Stimulated activated CD8-positive, alpha-beta memory T cell treated with anti-CD3 and anti-CD28 coated beads, Interleukin-7, amount 100 ng/mL, for 24 hours (primary cell): ENCODE measurements around the gene EFEMP1.

ENCODE experiments used
- DNase-seq: peaks from one replicate; pipeline ENCODE4 v3.0.0-alpha.2; 2020; ENCODE audit warnings: low read depth

Gene EFEMP1

DNA sequence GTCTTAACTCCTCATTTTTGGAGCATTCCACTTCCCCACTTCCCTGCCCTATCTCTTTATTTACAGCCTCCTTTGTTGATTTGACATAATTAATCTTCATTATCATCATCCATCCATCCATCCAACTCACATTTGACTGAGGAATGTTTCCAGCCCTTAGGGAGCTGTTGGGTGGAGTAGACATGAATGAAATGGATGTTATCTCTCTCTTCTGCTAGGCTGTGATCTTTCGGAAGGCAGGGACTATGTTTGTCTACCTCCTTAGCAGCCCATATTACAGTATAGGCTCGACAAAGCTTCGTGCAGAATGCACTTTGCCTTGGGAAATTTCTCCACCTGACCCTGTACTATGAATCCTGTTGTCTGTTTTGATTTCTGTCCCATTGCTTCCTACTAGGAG lies 7.7 kb upstream of the EFEMP1 start:
- no peak for DNase-seq

DNA sequence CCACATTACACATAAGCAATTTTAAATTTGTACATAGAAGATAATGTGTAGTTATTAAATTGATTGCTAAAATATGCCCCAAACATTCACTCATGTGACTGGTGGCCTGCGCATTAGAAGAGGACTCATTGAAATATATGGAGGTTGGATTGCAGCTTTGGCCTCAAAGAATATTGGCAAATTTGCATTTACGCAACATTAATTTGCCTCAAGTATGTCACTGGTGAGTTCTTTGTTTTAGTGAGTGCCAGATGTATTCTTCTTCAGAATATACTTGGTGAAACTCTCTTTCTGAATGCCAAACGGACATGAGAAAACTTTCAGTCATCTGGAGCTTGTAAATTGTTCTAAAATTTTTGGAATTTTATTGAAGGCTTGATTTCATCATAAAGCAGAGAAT lies 5.9 kb upstream of the EFEMP1 start:
- DNase-seq: no peak

DNA sequence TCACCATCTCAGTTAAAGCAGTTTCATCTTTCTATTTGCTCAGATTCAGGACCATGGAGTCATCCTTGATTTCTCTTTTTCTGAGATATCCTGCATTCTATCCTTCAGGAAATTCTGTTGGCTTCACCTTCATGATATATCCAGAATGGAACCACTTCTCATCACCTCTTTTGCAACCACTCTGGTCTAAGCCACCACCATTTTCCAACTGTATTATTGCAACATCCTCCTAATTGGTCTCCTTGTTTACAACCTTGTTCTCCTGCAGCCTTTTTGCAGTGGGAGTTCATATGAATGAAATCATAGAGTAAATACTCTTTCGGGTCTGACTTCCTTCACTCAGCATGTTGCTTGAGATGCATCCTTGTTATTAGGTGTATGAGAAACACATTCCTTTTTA lies 3.4 kb upstream of the EFEMP1 start:
- no peak for DNase-seq

DNA sequence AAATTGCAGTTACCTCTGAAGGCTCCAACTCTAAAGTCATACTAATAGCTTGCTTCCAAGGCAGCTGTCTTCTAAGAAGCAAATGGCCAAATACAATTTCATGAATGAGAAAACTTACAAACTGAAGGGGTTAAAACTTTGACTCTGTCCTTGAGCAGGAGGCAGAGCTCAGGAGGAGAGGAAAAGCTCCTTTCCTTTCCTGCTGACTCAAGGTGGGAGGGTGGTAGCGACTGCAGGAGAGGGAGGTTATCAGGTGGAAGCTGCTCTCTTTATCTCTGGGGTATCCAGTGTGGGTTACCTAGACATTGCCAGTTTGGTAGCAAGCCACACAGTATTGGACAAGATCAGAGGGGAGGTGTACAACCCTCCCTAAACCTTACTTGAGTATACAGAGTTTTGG lies 2.7 kb upstream of the EFEMP1 start:
- no peak for DNase-seq

DNA sequence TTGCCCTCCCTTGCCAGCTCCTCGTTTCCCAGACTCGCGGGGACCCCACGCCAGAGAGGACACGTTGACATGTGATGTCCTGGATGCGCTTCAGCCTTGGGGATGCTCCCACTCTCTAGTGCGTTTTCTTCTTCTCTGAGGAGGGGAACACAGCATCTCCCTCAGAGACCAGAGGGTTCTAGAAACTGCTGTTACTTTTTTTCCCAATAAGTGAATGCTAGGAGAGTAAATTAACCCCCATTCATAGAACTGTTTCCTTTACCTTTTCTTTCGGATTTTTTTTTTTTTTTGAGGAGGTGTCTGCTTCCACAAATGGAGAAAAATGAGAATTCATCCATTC lies 370 bp upstream of the EFEMP1 start:
- no peak for DNase-seq

DNA sequence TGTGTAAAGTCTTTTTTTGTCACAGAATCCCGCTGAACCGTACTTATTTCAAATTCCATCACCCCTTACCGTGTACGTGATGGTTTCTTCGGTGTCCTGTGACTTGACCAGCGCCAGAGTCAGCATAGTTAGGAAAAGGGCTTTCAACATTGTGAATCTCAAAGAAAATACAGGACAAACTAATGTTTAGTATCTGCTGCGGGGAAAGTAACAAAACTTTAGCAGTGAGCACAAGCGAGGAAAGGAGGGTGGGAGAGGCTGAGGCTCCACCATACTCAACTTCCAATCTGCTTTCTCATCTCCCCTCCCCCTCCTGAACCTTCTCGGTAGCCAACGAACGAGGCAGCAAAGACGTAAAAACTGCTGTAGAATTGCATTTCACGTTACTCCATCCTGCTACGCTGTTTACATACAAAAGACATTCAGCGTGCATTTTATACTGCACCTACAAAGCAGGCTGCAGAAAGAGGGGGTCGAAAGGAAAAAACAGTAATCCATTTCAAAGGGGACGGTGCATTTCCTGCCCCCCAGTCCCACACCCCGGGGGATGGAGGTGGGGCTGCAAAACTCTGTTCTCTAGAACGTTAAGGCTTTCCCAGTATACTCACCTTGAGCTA lies 1.2 kb downstream of the EFEMP1 start:
- no peak for DNase-seq

DNA sequence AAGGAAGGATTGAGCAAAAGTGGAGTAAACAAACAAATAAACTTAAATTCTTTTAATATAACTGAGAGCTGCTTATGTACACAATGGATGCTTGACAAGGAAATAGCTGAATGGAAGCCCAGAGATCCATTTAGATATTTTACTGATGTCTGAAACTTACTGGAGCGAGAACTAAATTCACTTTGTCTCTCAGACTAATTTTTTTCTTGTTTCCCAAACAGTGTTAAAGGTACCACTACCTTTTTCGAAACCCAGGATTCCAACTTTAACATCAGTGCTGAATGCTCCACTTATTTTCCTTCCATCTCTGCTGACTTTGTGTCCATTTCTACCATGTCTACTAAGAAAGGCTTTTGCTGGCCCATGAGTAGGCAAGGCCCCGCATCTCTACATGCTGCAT lies 4.0 kb downstream of the EFEMP1 start:
- DNase-seq: no peak

DNA sequence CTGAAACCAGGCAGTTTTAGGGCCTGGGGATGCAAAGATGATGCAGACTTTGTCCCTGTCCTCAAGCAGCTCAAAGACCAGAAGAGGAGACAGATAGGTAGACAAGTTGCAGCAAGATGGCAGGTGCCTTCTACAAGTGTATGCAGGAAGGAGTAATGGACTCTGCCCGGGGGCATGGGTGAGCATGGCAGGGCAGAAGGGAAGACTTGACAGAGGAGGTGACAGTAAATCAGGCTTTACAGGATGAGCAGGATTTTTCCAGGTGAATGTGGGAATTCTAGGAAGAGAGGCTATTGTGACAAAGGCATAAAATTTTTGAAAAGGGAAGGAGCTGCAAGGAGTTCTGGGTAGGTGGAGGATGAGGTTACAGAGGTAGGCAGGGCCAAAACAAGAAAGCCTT lies 4.7 kb downstream of the EFEMP1 start:
- DNase-seq: no peak

DNA sequence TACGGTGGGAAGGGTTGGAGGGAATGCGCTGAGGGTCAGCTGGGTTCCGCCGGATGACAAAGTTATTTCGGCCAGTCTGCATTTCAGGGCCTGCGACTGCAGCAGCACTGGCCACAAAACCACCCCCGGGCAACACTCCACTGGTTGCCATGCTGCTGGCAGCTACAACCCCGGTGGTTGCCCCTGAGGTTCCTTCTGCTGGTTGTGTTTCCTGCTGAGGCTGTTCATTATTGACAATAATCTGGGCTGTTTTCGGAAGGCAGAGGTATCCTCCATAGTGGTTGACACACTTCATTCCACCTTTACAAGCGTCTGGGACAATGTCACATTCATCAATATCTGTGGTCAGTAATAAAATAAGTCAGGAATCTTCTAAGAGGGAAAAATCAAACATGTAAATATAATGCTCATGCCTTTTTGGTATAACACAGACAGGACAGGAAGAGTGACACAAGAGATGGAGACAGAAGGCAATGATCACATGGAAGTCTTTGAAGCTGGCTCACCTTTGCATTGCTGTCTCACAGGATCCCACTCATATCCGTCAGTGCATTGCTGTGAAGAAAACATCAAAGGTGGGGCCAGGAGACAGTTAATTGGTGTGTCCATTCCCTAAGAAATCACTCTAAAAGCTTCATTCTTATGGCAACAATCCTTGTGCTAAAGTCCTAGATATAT lies 5.7 kb downstream of the EFEMP1 start:
- DNase-seq: no peak

DNA sequence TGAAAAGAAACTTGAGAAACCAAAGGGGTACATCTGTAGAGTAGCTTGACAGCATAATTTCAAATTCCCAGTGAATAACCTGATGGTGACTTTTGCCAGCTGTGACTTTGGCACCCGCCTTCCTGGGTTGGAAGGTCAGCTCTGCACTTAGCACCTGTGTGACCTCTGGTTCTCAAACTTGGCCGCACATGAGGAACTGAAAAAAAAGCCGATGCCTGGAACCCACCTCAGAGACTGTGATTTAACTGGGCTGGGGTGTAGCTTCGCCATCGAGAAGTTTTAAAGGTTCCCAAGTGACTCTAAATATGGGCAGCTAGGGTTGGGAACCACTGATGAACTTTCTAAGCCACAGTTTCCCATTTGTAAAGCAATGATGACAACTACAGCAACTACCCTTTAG lies 6.5 kb downstream of the EFEMP1 start:
- no peak for DNase-seq

DNA sequence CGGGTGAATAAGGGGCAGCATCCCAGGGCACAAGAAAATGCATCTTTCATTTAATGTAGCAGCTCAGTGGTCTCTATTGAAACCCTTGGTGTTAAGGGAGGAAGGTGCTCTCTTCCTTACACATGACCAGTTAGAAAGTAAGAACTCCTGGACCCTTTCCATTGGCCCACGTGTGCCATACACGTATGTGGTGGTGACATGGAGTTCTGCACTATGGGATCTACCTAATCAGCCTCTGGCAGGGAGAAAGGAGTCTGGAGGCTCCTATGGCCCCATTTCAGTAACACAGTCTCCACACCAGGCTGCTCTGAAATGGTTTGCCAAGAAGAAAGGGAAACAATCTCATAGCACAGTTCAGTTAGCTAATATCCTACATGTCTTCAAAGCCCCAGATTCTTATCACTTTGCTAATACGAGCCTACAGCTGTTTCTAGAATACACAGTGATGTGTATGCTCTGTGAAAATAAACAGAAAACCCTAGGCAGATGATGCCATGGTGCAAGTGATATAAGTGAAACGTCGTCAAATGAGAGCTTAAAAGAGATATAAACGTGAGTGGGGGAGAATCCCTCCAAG lies 7.0 kb downstream of the EFEMP1 start:
- DNase-seq: no peak

DNA sequence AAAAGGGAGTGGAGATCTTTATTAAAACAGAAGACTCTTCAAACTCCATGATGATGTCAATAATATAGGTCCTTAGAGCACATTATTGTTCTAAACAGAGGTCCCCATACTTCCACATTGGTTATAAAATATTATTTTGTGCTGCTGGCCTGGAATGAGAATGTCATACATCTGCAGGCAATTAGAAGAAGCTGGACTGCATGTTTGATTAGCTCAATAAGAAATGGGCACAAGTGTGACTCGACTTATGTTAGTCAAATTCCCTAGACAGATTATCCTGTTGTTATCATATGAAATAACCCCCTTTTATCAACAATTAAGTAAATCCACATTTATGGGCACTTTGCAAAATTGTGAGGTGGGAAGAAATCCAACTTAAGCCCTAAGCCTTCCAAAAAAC lies 8.8 kb downstream of the EFEMP1 start:
- DNase-seq: no peak

DNA sequence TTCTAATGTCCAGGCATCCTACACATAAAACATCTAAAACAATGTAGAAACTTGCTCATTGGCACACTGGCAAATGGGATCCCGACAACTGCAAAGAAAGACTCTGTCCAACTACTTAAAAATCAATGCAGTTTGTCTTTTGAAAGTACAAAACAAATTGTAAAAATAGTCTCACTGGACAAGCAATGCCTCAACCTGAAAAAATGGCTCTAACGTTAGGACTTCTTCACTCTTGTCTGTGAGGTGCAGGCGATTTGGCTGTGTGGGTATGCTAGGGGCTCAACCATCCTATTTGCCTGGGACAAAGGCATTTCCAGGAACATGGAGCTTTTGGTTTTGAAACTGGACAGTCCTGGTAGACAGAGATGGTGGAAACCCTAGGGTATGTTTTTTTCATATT lies 10.7 kb downstream of the EFEMP1 start:
- DNase-seq: no peak

DNA sequence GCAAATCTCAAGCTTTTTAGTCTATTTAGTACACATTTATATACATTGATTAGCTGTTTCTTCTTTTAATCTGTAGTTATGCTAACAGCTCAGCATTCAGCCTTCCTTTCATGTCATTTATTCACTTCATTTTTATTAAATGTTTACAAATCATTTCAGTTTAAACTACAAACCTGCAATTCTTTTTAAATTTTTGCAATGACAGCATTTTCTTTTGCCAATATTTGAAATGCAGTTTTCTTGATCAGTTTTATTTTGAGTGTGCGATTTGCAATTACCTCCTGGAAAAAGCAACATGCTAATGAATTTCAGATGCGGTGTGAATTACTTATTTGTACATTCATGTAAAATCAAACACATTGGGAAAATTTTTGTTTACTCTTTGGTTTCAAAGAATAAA lies 13.5 kb downstream of the EFEMP1 start:
- DNase-seq: no peak

DNA sequence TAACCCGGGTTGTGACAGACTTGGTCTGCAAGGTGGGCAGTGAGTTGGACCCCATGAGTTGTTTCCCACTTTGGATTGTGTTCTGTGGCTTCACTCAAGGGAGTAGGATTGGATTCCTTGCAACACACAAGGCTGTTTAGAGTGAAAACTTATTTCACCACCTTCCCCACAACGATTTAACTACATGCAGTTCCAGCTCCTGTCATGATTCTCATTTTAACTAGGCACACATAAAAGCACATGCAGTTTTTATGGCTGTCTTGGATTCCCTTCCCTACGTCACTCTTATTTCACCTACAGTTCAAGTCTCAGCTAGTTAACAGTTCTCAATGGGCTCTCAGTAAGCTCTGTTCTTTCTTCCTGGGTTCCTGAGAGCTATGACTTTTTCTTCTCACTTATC lies 15.9 kb downstream of the EFEMP1 start:
- no peak for DNase-seq

DNA sequence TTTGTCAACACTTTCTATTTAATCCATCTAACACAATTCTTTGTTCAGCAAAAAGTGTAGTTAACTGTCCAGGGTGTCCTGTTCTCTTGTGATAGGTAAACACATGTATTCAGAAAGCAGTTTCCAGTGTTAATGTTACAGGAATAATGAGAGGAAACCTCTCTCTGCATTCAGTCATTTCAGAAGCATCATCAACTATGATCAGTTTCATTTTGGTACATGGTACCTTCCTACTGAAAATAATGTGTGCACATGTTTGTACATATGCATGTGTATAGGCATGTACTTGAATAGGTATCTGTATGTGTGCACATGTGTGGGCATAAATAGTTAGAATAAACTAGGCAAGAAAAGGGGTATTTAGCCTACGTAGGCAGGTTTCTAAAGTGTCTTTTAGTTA lies 16.6 kb downstream of the EFEMP1 start:
- no peak for DNase-seq

DNA sequence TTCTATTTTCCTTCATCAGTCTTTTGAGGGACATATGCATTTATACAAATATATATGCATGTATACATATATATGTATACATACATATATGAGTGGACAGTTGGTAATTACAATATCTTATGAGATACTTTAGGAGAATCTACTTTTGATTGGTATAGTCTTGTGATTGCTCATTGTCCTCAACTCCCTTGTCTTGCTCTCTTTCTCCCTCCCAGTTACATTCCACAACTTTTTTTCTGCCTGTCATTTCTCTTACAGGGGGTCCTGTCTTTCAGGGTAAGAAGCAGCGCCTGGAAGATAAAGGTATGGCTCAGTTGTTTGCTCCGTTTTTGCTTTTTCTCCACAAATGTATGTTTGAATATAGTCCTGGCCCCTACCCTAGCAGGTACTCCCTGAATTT lies 19.9 kb downstream of the EFEMP1 start:
- DNase-seq: no peak

DNA sequence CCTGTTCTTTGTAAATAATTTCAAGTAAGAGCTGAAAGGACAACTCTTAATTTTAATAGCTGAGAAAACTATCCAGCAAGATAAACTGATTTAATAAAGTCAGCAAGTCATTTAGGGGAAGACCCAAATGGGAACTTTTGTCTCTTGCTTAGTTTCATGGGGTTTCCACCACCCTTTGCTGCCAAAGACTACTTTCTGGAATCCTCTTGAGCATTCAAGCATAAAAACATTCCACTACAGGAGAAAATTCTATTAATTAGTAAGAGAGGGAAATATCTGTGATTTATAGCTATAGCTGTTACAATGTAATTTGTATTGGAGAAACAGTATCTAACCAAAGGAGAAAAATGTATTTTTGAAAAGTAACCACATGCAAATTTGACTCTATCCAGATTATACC lies 20.6 kb downstream of the EFEMP1 start:
- no peak for DNase-seq

DNA sequence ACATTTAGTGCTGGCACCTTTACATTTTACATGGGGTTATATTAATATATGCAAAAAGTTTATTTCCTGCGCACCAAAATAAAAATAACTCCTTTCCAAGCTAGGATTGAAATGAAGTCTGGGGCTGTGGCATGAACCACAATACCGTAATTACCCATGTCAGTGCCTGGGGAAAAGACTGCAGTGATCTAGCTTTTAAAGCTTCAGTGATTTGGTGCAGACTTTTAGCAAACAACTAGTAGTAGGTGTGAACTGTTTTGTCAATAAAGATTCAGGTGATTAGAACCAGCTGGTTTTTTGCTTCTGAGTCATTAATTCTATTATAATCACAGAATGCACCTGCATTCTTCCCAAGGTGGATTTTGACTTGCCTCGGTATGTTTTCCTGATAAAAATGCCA lies 21.2 kb downstream of the EFEMP1 start:
- DNase-seq: no peak

DNA sequence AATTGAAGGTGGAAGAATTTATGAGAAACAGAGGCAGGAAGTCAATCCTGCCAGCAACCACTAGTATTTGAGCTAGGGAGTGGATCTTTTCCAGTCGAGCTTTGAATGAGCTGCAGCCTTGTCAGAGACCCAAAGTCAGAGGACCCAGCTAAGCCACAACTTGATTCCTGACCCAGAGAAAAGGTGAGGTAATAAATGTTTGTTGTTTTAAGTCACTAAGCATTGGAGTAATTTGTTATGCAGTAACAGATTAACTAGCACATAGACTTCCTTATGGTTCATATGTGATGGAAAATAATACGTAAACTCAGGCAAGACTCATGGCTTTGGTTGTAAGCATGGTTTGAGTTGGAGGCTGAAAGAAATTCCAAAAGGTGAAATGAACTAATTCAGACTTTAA lies 21.6 kb downstream of the EFEMP1 start:
- no peak for DNase-seq

DNA sequence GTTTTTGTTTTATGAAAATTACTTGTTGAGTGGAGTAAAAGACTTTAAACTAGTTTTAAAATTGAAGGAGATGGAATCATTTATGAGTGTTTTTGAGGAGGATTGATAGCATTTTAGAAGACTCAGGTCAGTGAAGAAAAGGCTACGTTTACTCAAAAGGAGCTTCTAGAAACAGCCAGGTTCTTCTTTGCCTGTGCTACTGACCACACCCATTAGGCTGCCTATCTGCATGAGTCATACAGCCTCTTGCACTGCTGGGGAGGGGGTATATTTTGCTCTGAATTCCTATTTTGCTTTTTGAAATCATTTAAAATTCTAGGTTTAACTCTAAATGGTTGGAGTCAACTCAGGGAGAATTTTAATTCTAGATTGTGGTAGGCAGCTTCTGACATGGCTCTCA lies 22.3 kb downstream of the EFEMP1 start:
- DNase-seq: no peak

DNA sequence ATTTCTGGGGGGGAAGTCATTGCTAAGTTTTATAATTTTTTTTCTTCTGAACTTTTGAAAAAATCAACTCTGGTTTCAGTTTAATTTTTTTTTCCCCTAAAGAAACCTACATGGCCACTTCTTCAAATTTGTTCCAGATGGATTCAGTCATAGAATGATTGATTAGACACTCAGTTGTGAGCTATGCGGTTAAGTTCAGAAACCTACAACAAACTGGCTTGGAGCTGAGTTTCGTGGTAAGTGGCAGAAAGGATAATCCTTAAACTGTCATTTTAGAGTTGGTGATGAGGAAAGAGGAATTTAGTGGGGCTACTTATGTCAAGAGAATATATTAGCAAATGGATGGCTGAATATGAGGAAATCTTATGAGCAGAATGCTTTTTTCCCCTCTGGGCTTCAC lies 23.7 kb downstream of the EFEMP1 start:
- no peak for DNase-seq

DNA sequence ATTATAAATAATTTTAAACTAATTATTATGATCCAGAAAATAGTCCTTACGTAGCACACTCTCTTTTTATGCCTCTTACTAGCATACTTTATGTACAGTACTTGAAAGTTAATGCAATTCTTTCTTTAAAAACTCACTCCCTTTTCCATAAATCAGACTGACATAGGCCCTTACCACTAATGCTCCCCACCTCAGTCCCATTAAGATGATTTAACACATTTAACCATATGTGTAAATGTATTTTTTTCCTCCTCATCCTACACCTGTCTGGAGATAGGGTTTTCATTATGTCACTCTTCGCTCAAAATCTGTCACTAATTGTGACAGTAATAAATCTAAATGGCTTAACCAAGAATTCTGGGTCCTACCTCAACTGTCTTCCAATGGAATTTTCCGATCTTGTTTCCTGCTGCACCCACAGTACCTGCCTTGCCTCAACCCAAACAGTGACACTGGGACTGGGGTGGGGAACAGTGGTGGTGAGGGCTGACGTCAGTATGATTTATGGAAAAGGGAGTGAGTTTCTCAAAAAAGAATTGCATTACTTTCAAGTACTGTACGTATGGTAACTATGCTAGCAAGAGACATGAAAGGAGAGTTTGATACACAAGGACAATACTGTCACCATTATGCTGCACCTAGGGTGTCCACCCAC lies 25.1 kb downstream of the EFEMP1 start:
- DNase-seq: no peak

DNA sequence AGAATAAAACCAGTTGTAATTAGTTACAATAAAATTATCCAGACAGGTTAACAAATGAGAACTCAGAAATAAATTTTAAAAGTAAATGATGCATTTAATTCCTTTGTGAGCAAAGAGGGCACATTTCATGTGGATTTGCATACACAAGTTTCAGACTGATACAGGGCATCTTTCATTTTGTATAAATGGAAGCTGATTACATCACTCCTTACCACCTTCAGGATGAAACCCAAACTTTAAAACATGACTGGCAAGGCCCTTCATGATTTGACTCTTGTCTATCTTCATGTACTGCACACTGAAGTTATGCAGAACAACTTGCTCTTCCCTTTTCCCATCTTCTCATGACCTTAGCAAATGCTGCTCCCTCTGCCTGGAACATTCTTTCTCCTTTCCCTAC lies 26.9 kb downstream of the EFEMP1 start:
- no peak for DNase-seq
